ENCODE measurements around the gene ZFYVE9.

The ZFYVE9 gene

DNA sequence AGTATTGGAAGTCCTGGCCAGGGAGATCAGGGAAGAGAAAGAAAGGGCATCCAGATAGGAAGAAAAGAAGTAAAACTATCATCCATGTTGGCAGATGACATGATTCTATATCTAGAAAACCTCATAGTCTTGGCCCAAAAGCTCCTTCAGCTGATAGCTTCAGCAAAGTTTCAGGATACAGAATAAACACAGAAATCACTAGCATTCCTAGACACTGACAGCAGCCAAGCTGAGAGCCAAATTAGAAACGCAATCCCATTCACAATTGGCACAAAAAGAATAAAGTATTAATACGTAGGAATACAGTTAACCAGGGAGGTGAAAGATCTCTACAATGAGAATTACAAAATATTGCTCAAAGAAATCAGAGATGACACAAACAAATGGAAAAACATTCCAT is 44.6 kb downstream of the ZFYVE9 start:
- TF ChIP-seq ZFX (IDR thresholded peaks at IDR 0.05; ENCODE audit: borderline replicate concordance) = no peak
- TF ChIP-seq, protein P1, sequence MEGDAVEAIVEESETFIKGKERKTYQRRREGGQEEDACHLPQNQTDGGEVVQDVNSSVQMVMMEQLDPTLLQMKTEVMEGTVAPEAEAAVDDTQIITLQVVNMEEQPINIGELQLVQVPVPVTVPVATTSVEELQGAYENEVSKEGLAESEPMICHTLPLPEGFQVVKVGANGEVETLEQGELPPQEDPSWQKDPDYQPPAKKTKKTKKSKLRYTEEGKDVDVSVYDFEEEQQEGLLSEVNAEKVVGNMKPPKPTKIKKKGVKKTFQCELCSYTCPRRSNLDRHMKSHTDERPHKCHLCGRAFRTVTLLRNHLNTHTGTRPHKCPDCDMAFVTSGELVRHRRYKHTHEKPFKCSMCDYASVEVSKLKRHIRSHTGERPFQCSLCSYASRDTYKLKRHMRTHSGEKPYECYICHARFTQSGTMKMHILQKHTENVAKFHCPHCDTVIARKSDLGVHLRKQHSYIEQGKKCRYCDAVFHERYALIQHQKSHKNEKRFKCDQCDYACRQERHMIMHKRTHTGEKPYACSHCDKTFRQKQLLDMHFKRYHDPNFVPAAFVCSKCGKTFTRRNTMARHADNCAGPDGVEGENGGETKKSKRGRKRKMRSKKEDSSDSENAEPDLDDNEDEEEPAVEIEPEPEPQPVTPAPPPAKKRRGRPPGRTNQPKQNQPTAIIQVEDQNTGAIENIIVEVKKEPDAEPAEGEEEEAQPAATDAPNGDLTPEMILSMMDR (IDR thresholded peaks at IDR 0.05) = no peak
- no peak overlapping the region for H3K27ac ChIP-seq

DNA sequence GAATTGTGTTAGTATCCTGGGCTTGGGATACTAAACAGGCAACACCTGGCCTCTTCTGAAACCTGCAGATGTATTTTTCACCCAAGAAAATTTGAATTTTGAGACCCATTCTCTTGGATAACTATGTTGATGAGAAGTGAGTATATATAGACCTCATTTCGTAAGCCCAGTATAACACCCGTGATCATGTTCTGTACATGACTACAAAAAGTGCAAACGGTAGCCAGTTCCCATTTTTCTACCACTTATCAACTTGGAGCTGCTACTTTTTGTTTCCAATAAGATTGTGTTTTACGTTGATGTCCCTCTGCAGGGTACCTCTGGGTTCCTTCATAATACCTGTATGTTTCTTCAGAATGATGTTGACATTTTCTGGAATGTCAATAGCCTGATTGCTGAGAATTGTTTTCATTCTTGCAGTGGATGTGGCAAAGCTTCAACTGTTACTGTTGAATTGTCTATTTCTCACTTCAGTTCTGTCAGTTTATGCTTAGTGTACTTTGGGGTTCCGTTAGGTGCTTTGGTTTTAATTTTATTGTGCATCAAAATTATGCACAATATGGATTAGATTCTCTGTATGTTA is 48.1 kb downstream of the ZFYVE9 start:
- H3K27ac ChIP-seq = no peak overlapping the region
- TF ChIP-seq ZFX (IDR thresholded peaks at IDR 0.05; ENCODE audit: borderline replicate concordance) = no peak
- TF ChIP-seq, protein P1 (IDR thresholded peaks at IDR 0.05) = no peak

DNA sequence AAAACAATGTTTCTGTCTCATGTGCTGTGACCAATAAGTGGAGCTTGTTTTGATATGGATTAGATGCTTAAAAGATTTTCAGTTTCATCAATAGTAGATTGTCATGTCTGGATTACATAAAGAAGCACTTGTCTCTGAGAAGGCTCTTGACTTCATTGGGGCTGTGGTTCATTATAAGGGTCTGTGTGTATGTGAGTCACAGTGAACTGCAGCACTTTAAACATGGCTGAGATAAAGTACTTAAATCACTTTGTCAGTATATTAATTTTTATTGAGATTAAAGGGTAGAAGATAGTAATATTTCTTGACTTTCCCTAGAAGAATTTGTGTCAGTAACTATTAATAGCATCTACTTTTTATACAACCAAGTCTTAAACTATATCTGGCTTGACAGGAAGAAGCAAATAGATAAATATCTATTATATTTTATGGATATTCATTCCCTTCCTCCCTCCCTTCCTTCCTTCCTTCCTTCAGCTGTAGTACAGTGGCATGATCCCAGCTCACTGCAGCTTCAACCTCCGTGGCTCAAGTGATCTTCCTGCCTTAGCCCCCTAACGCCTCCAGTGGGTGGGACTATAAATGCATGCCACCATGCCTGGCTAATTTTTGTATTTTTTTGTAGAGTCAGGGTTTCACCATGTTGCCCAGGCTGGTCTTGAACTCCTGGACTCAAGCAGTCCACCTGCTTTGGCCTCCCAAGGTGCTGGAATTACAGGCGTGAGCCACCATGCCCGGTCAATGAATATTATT is 48.8 kb downstream of the ZFYVE9 start:
- TF ChIP-seq, protein P1 (IDR thresholded peaks at IDR 0.05) = no peak
- no peak for TF ChIP-seq ZFX (IDR thresholded peaks at IDR 0.05; ENCODE audit: borderline replicate concordance)

DNA sequence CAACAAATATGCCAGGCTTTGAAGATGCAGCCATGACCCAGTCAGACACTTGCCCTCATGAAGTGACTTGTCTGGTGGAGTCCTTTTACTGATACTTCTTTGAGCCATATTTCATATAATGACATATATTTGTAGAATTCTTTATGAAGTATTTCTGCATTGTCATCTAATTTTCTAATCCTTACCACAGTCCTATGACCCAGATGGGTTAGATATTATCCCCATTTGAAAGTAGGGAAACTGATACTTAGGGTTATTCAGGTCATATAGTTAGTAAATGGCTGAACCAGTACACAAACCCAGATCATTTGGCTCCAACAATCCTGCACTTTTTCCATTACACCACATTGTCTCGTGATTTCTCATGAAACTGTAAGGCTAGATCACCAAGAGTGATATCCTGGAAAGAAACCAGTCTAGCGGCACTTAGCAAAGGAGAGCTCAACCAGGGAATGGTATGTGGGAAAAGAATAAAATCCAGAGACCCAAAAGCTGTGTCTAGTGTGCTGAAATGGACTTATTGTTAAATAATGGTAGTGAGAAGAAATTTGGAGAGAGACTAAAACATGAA is 49.6 kb downstream of the ZFYVE9 start:
- no peak for TF ChIP-seq ZFX (IDR thresholded peaks at IDR 0.05; ENCODE audit: borderline replicate concordance)
- TF ChIP-seq, protein P1 (IDR thresholded peaks at IDR 0.05) = no peak

More for the DNA sequence above, 48.8 kb downstream of the ZFYVE9 start:
- H3K27ac ChIP-seq = no peak overlapping the region

DNA sequence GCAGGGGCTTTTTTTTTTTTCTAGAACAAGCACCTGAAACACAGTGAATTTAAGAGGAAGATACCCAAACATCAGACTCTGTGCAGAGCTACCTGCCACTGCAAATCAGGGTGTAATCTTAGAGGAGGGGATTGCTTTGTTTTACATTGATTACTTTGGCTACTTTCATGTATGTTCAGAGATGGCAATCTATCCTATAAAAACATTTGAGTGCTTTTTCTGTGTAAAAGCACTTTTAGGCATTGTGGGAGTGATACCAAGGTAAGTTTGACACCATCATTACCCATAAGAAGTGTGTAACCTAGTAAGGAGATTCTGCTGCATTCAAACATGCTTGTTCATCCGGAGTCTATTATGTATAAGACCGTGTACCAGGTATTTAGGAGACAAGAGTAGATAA is 50.1 kb downstream of the ZFYVE9 start:
- no peak overlapping the region for H3K27ac ChIP-seq
- TF ChIP-seq ZFX (IDR thresholded peaks at IDR 0.05; ENCODE audit: borderline replicate concordance) = no peak
- TF ChIP-seq, protein P1 (IDR thresholded peaks at IDR 0.05) = no peak

More for the DNA sequence above, 49.6 kb downstream of the ZFYVE9 start:
- no peak overlapping the region for H3K27ac ChIP-seq

DNA sequence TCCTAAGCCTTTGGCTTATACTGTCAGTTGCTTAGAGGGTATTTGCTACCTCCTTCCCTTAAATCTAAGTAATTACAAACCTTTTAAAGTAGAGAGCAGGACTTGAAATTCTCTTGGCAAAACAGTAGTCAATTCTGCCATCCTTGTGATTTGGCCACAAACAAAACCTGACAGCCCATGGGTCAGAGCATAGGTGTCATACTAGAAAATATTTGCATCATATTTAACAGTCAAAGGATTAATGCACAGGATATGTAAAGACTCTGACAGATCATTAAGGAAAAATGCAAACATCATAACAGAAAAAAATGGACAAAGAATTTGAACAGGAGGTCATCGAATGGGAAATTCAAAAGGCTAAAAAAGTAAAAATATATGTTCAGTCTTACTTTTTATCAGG is 50.5 kb downstream of the ZFYVE9 start:
- no peak overlapping the region for H3K27ac ChIP-seq
- TF ChIP-seq, protein P1 (IDR thresholded peaks at IDR 0.05) = no peak

DNA sequence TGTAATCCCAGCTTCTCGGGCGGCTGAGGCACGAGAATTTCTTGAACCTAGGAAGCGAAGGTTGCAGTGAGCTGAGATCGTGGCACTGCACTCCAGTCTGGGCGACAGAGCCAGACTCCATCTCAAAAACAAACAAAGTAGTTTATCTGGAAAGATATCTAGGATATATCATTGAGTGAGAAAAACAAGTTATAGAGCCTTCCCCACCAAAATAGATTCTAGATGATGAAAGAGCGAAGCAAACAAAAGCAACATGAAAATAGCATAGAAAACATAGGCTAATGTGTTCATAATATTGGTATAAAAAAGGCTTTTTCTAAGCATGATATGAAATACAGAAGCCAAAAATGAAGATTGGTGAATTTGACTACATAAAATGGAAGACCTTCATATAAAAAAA is 52.1 kb downstream of the ZFYVE9 start:
- no peak for TF ChIP-seq ZFX (IDR thresholded peaks at IDR 0.05; ENCODE audit: borderline replicate concordance)
- TF ChIP-seq, protein P1 (IDR thresholded peaks at IDR 0.05) = no peak
- no peak overlapping the region for H3K27ac ChIP-seq

All from 22Rv1 (cell line).